ENCODE measurements around the gene LOXL1. TPM values are rescaled to one million over a fixed set of nuclear protein-coding genes. Genes with fewer than 3 reads are reported as not detected.

Gene LOXL1
- total and polyA plus RNA-seq, 2 of the 4 experiments (the other 2 are of a cell fraction): 148 to 332 TPM

- no peak overlapping the region for H3K56ac ChIP-seq (ENCODE audit: extremely low read depth, insufficient read depth, low read length)
- TF ChIP-seq, protein P1, sequence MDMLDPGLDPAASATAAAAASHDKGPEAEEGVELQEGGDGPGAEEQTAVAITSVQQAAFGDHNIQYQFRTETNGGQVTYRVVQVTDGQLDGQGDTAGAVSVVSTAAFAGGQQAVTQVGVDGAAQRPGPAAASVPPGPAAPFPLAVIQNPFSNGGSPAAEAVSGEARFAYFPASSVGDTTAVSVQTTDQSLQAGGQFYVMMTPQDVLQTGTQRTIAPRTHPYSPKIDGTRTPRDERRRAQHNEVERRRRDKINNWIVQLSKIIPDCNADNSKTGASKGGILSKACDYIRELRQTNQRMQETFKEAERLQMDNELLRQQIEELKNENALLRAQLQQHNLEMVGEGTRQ (IDR thresholded peaks at IDR 0.05; ENCODE audit: low read depth, low read length): no peak
- TF ChIP-seq CEBPB (IDR thresholded peaks at IDR 0.05; ENCODE audit: low read depth, low read length): peak; percentile 89
- H3K79me1 ChIP-seq (ENCODE audit: low read depth in 1 of 2, low read length in 2 of 2): peaks cover 10 to 16% of the 10 kb centered on the region in 2 experiments
- peaks cover 8% of the 10 kb centered on the region for H3K36me3 ChIP-seq (ENCODE audit: control insufficient read depth, insufficient read depth, low read length)
- no peak overlapping the region for H3K18ac ChIP-seq (ENCODE audit: low read depth, low read length)
- in situ Hi-C loops (cut with MboI; ENCODE audit: low sequenced_read_pairs) (no loop called here), dilution Hi-C loops (cut with HindIII; ENCODE audit: low sequenced_read_pairs, unreplicated experiment) (no loop called here), intact Hi-C loops (cut with micrococcal nuclease) (no loop called here)
- no peak overlapping the region for H3K23ac ChIP-seq (ENCODE audit: low read depth, low read length)
- no peaks in the 10 kb centered on the region for H4K20me1 ChIP-seq (ENCODE audit: insufficient read depth, low read length)
- WGBS, 2 experiments (ENCODE audit: extremely low coverage in 2 of 2, insufficient read length in 1 of 2): no CpG with 5 or more reads among the region's 2 CpGs
- H2BK5ac ChIP-seq (ENCODE audit: low read depth, low read length, poor library complexity, severe bottlenecking): no peak overlapping the region
- no peak overlapping the region for H2AK9ac ChIP-seq (replicated peaks; ENCODE audit: low read depth, low read length, poor library complexity)
- no peak overlapping the region for H3K9ac ChIP-seq (ENCODE audit: low read depth, low read length)
- BruUV-seq (replicated peaks): no TSS peak
- ChIA-PET POLR2A (ENCODE audit: unreplicated experiment) (no interaction called here), CTCF (interaction anchor here (0.7 kb wide), 1 partner anchor 57 kb away, joined by 5 read pairs; no protein-coding TSS in a partner anchor)
- no peak overlapping the region for H3K4me2 ChIP-seq (ENCODE audit: low read depth, low read length)
- no peak overlapping the region for H4K91ac ChIP-seq (ENCODE audit: insufficient read depth, low read depth, low read length)
- H4K5ac ChIP-seq (ENCODE audit: low read depth, low read length): no peak overlapping the region
- no peak overlapping the region for H2AK5ac ChIP-seq (ENCODE audit: low read depth, low read length)
- no peak overlapping the region for H2BK120ac ChIP-seq (ENCODE audit: low read depth, low read length)
- H3K14ac ChIP-seq (replicated peaks; ENCODE audit: low read depth, low read length): no peak overlapping the region
- H3K4ac ChIP-seq (ENCODE audit: low read depth, low read length): no peak overlapping the region
- H3K9me1 ChIP-seq (ENCODE audit: insufficient read depth, low read length): no peaks in the 10 kb centered on the region; the same call in 1 of the 2 replicates
- H2AFZ ChIP-seq (replicated peaks; ENCODE audit: low read length, poor library complexity): no peak overlapping the region
- DNase-seq: peak; percentile 43
- no peak overlapping the region for H2BK20ac ChIP-seq (ENCODE audit: low read depth, low read length)
- no peak overlapping the region for H3K27ac ChIP-seq (ENCODE audit: insufficient read depth, low read length)
- no peak overlapping the region for H4K8ac ChIP-seq (ENCODE audit: low read depth in 2 of 2, low read length in 2 of 2)
- no peak overlapping the region for H2BK15ac ChIP-seq (ENCODE audit: low read depth, low read length)
- peaks cover 5% of the 10 kb centered on the region for H3K9me3 ChIP-seq (ENCODE audit: control insufficient read depth, insufficient read depth, low read length)
- H3K4me3 ChIP-seq (ENCODE audit: insufficient read depth, low read depth, low read length): no peak overlapping the region
- H3K4me1 ChIP-seq (ENCODE audit: control insufficient read depth, insufficient read depth, low read length): peaks cover 3% of the 10 kb centered on the region; the same call in 1 of the 2 replicates
- ATAC-seq (ENCODE audit: low read depth): peak; percentile 65
- H3K27me3 ChIP-seq (ENCODE audit: control insufficient read depth, insufficient read depth, low read length): no peaks in the 10 kb centered on the region
Measured at GRCh38 chr15:73915082-73915481, 11.2 kb upstream of the LOXL1 start.
